NCI-H146 treated with DMSO at 0.1 percent for 48 hours (cell line): ENCODE data around the gene ADAR.
A peak's percentile ranks its signal among the peaks of the same experiment; 100 is the strongest.

Experiments
- DNase-seq: peaks from one replicate; lab custom pipeline; 2025; ENCODE audit not compliant: unreplicated experiment; lab: John Stamatoyannopoulos, UW

ADAR gene

GRCh38 chr1:154583773-154584172 lies 24.2 kb downstream of the ADAR start:
- no peak for DNase-seq

GRCh38 chr1:154582885-154583284 lies 25.1 kb downstream of the ADAR start:
- no peak for DNase-seq

- no peak for DNase-seq
Measured at GRCh38 chr1:154581766-154582165, 26.2 kb downstream of the ADAR start.

GRCh38 chr1:154579374-154579773 lies 28.6 kb downstream of the ADAR start:
- DNase-seq: no peak

- no peak for DNase-seq
Measured at GRCh38 chr1:154578058-154578418, 29.9 kb downstream of the ADAR start.

GRCh38 chr1:154577346-154578057 lies 30.5 kb downstream of the ADAR start:
- no peak for DNase-seq

- no peak for DNase-seq
Measured at GRCh38 chr1:154575951-154576566, 31.9 kb downstream of the ADAR start.

- DNase-seq: no peak
Measured at GRCh38 chr1:154575147-154575927, 32.6 kb downstream of the ADAR start.

- no peak for DNase-seq
Measured at GRCh38 chr1:154574716-154575115, 33.3 kb downstream of the ADAR start.

GRCh38 chr1:154573168-154573510 lies 34.8 kb downstream of the ADAR start:
- DNase-seq: no peak

- DNase-seq: no peak
Measured at GRCh38 chr1:154572468-154573167, 35.4 kb downstream of the ADAR start.

GRCh38 chr1:154571964-154572288 lies 36.1 kb downstream of the ADAR start:
- DNase-seq: no peak

GRCh38 chr1:154571244-154571963 lies 36.6 kb downstream of the ADAR start:
- DNase-seq: no peak

GRCh38 chr1:154568157-154568815 lies 39.7 kb downstream of the ADAR start:
- no peak for DNase-seq

- DNase-seq: peak; percentile 63
Measured at GRCh38 chr1:154567386-154568156, 40.4 kb downstream of the ADAR start, which contains the start of gene CHRNB2. TSS of gene CHRNB2 (plus strand) at chr1:154567778. CDS start at chr1:154568045, 267 bp downstream.

GRCh38 chr1:154565876-154566275 lies 42.1 kb downstream of the ADAR start:
- no peak for DNase-seq

- DNase-seq: peak; percentile 90
Measured at GRCh38 chr1:154559466-154560044, 48.4 kb downstream of the ADAR start.

- DNase-seq: peak; percentile 96
Measured at GRCh38 chr1:154558720-154559465, 49.1 kb downstream of the ADAR start.
